Stimulated activated CD4-positive, alpha-beta T cell treated with anti-CD3 and anti-CD28 coated beads, Interleukin-2, amount 100 ng/mL, for 24 hours (primary cell): ENCODE data around the gene INPP5A.
"Not testable (repeated sequence)": the region's sequence is repeated elsewhere in the genome, so short reads cannot be mapped to it uniquely, and the experiment has no call there.

ENCODE experiments used
- DNase-seq, 2 donors: peaks; one replicate each; pipeline ENCODE4 v3.0.0-alpha.2; 2020

The INPP5A gene

GRCh38 chr10:132730573-132730953, 193.0 kb downstream of the INPP5A start:
- no peak for DNase-seq

GRCh38 chr10:132732518-132732917, 194.9 kb downstream of the INPP5A start:
- no peak for DNase-seq

GRCh38 chr10:132733926-132734325, 196.3 kb downstream of the INPP5A start:
- no peak for DNase-seq

- no peak for DNase-seq
Measured at GRCh38 chr10:132735341-132735775, 197.8 kb downstream of the INPP5A start.

GRCh38 chr10:132735923-132736391, 198.4 kb downstream of the INPP5A start:
- DNase-seq, result no peak

- no peak for DNase-seq
Measured at GRCh38 chr10:132737390-132738048, 199.9 kb downstream of the INPP5A start.

GRCh38 chr10:132738454-132739224, 201.1 kb downstream of the INPP5A start:
- DNase-seq, result no peak

GRCh38 chr10:132739225-132739613, 201.6 kb downstream of the INPP5A start:
- no peak for DNase-seq

GRCh38 chr10:132740588-132740987, 203.0 kb downstream of the INPP5A start:
- no peak for DNase-seq

- no peak for DNase-seq
Measured at GRCh38 chr10:132742167-132742836, 204.7 kb downstream of the INPP5A start.

GRCh38 chr10:132742837-132743194, 205.2 kb downstream of the INPP5A start:
- DNase-seq, result no peak

- DNase-seq, result not testable (repeated sequence)
Measured at GRCh38 chr10:132743196-132743924, 205.8 kb downstream of the INPP5A start.

GRCh38 chr10:132743925-132744490, 206.4 kb downstream of the INPP5A start:
- no peak for DNase-seq

GRCh38 chr10:132744839-132745238, 207.3 kb downstream of the INPP5A start:
- no peak for DNase-seq

- DNase-seq, result no peak
Measured at GRCh38 chr10:132745511-132745910, 207.9 kb downstream of the INPP5A start.

GRCh38 chr10:132745971-132746370, 208.4 kb downstream of the INPP5A start:
- DNase-seq, result no peak

- no peak for DNase-seq
Measured at GRCh38 chr10:132746386-132746785, 208.8 kb downstream of the INPP5A start.

- DNase-seq, result no peak
Measured at GRCh38 chr10:132746801-132747625, 209.4 kb downstream of the INPP5A start.

GRCh38 chr10:132748135-132748534, 210.5 kb downstream of the INPP5A start:
- no peak for DNase-seq

- DNase-seq, result no peak
Measured at GRCh38 chr10:132748545-132749370, 211.2 kb downstream of the INPP5A start.

GRCh38 chr10:132749371-132749795, 211.8 kb downstream of the INPP5A start:
- DNase-seq, result no peak
